ENCODE measurements around the gene TRIM17. TPM values are rescaled to one million over a fixed set of nuclear protein-coding genes. Genes with fewer than 3 reads are reported as not detected.

The TRIM17 gene
- total RNA-seq, 1 donor from 2014 or later = 2.9 TPM

DNA sequence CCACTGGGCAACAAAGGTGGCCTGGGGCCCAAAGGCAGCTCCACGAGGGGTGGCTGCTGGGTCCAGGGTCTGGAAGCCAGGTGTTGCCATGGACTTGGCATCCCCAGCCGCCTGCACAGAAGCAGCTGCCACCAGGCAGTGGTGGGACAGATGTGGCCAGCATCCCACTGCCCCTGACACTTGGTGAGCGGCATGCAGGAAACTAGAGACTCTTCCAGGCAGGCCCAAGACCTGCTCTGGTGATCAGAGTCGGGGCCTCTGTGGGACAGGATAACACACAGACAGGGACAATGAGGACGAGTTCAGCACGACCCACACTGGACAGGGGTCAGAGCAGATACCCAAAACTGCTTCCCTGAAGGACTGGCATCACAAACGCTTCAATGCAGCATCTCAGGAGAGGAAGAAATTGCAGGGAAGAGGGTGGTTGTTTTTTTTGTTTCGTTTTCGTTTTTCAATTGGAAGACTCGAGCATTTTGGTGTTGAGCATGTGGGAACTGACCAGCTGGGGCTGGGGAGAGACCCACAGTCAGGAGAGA is 36.4 kb upstream of the TRIM17 start:
- Mint-ChIP-seq H3K27ac (no peak overlapping the region), H3K27me3 (ENCODE audit: insufficient read depth, low read depth) (peaks cover 4% of the 10 kb centered on the region)
- no peak overlapping the region for H3K4me2 ChIP-seq

DNA sequence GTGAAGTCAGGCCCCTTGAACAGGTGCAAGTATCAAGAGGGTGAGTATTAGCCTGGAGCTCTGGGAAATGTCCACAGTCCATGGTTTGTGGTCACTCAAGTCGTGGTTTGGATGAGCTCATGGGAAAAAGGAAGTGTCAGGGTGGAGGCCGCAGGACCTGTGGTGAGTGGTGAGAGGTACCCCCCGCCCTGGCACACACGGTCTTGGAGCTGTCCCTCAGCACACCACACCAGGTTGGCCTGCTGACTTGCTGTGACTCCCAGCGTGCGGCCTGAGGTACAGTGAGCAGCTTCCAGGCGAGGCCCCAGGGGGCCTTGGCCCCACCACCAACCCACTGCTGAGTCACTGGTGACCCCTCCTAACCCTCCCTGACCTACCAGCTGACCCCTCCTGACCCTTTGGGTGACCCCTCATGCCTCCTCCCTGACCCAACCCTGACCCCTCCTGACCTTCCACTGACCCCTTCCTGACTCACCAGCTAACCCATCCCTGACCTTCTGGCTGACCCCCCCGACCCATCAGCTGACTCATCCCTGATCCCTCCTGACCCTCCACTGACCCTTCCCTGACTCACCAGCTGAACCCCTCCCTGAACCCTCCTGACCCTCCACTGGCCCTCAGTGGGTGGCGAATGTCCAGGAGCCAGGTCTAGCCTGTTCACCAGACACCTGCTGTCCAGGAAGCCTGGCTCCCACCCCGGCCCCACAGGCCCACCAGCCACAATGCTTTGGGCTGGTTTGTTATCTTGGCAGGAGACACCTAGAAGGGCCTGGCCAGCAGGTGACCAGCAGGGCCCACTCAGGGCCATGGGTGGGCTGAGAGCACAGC is 35.7 kb upstream of the TRIM17 start:
- H3K27ac Mint-ChIP-seq = no peak overlapping the region
- no peak for TF ChIP-seq EZH2 (IDR thresholded peaks at IDR 0.05)
- TF ChIP-seq EZH2phosphoT487 (IDR thresholded peaks at IDR 0.05) = no peak
- TF ChIP-seq, protein P1, sequence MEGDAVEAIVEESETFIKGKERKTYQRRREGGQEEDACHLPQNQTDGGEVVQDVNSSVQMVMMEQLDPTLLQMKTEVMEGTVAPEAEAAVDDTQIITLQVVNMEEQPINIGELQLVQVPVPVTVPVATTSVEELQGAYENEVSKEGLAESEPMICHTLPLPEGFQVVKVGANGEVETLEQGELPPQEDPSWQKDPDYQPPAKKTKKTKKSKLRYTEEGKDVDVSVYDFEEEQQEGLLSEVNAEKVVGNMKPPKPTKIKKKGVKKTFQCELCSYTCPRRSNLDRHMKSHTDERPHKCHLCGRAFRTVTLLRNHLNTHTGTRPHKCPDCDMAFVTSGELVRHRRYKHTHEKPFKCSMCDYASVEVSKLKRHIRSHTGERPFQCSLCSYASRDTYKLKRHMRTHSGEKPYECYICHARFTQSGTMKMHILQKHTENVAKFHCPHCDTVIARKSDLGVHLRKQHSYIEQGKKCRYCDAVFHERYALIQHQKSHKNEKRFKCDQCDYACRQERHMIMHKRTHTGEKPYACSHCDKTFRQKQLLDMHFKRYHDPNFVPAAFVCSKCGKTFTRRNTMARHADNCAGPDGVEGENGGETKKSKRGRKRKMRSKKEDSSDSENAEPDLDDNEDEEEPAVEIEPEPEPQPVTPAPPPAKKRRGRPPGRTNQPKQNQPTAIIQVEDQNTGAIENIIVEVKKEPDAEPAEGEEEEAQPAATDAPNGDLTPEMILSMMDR (IDR thresholded peaks at IDR 0.05) = no peak
- Histone ChIP-seq H3K36me3 (no peaks in the 10 kb centered on the region), H3K27ac (no peak overlapping the region), H3K4me3 (no peak overlapping the region), H3K4me2 (no peak overlapping the region), H3K4me1 (peaks cover 13% of the 10 kb centered on the region), H3F3A (ENCODE audit: low read depth) (peaks cover 11% of the 10 kb centered on the region), H4K20me1 (ENCODE audit: low read depth) (peaks cover 9% of the 10 kb centered on the region), H3K9ac (no peak overlapping the region), H3K27me3 (peaks cover 18% of the 10 kb centered on the region), H3K79me2 (ENCODE audit: low read depth) (peaks cover 21% of the 10 kb centered on the region), H2AFZ (replicated peaks) (no peak overlapping the region), H3K9me3 (ENCODE audit: low read depth) (no peaks in the 10 kb centered on the region)
- H3K4me3 Mint-ChIP-seq = no peak overlapping the region
- H3K4me1 Mint-ChIP-seq = peaks cover 23% of the 10 kb centered on the region
- peaks cover 12% of the 10 kb centered on the region for H3K36me3 Mint-ChIP-seq
- H3K9me3 Mint-ChIP-seq = no peaks in the 10 kb centered on the region
- no peak for DNase-seq (ENCODE audit: low spot score)
- peaks cover 5% of the 10 kb centered on the region for H3K27me3 Mint-ChIP-seq (ENCODE audit: insufficient read depth, low read depth)

More for the DNA sequence above, 36.4 kb upstream of the TRIM17 start:
- Histone ChIP-seq H3K4me1 (peaks cover 13% of the 10 kb centered on the region), H2AFZ (replicated peaks) (no peak overlapping the region), H3F3A (ENCODE audit: low read depth) (peaks cover 16% of the 10 kb centered on the region), H3K36me3 (no peaks in the 10 kb centered on the region), H3K27ac (no peak overlapping the region), H3K9ac (no peak overlapping the region), H4K20me1 (ENCODE audit: low read depth) (peaks cover 10% of the 10 kb centered on the region), H3K4me3 (no peak overlapping the region), H3K27me3 (peaks cover 11% of the 10 kb centered on the region), H3K79me2 (ENCODE audit: low read depth) (peaks cover 21% of the 10 kb centered on the region), H3K9me3 (ENCODE audit: low read depth) (no peaks in the 10 kb centered on the region)
- Mint-ChIP-seq H3K9me3 (no peaks in the 10 kb centered on the region), H3K36me3 (peaks cover 12% of the 10 kb centered on the region), H3K4me1 (peaks cover 23% of the 10 kb centered on the region), H3K4me3 (no peak overlapping the region)
- no peak for DNase-seq (ENCODE audit: low spot score)
- TF ChIP-seq, protein P1 (IDR thresholded peaks at IDR 0.05) = no peak
- TF ChIP-seq EZH2 (IDR thresholded peaks at IDR 0.05) (no peak), EZH2phosphoT487 (IDR thresholded peaks at IDR 0.05) (no peak)

DNA sequence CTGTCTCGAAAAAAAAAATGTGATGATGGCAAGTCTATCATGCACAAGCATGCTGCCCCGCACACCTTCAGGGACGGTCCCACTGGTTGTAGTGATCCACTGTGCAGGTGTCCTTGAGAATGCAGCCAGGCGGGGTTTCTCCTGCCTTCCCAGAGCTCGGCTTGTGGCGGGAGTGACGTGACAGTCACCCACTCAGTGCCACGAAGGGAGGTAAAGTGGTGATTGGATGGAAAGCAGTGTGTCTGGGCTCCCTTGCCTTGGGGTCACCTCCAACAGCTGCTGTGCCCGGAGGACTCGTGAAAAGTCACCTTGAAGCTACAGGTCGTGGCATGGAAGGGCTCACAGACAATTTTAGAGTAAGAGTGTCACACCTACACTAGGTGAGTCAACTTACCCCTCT is 33.5 kb upstream of the TRIM17 start:
- Histone ChIP-seq H3K36me3 (no peaks in the 10 kb centered on the region), H2AFZ (replicated peaks) (no peak overlapping the region), H3K9me3 (ENCODE audit: low read depth) (no peaks in the 10 kb centered on the region), H3K27me3 (peaks cover 40% of the 10 kb centered on the region), H3K4me1 (peaks cover 10% of the 10 kb centered on the region), H3K4me3 (no peak overlapping the region), H3K9ac (no peak overlapping the region), H3F3A (ENCODE audit: low read depth) (peaks cover 18% of the 10 kb centered on the region), H3K4me2 (no peak overlapping the region), H3K79me2 (ENCODE audit: low read depth) (peaks cover 4% of the 10 kb centered on the region), H3K27ac (no peak overlapping the region), H4K20me1 (ENCODE audit: low read depth) (peaks cover 2% of the 10 kb centered on the region)
- no peak overlapping the region for H3K27ac Mint-ChIP-seq
- H3K4me1 Mint-ChIP-seq = peaks cover 26% of the 10 kb centered on the region
- H3K27me3 Mint-ChIP-seq (ENCODE audit: insufficient read depth, low read depth) = peaks cover 10% of the 10 kb centered on the region
- peaks cover 12% of the 10 kb centered on the region for H3K36me3 Mint-ChIP-seq
- TF ChIP-seq EZH2phosphoT487 (IDR thresholded peaks at IDR 0.05) (no peak), EZH2 (IDR thresholded peaks at IDR 0.05) (no peak)
- TF ChIP-seq, protein P1 (IDR thresholded peaks at IDR 0.05) = no peak
- no peak for DNase-seq (ENCODE audit: low spot score)
- no peak overlapping the region for H3K4me3 Mint-ChIP-seq
- H3K9me3 Mint-ChIP-seq = no peaks in the 10 kb centered on the region
